GM13976 (cell line): Measurements from ENCODE around the gene DENND4C.
"Not testable (repeated sequence)": the region's sequence is repeated elsewhere in the genome, so short reads cannot be mapped to it uniquely, and the experiment has no call there.

Experiments used
- DNase-seq: peaks from one replicate; pipeline ENCODE4 v3.0.0; 2012; ENCODE audit warnings: low spot score
- CTCF ChIP-seq: IDR thresholded peaks from 2 replicates; pipeline ENCODE4 v1.5.1; 2012; ENCODE audit warnings: borderline replicate concordance, mild to moderate bottlenecking; ENCODE audit not compliant: insufficient read depth; ENCODE audit errors: extremely low read depth, missing control alignments, control extremely low read depth
- in situ Hi-C: fragments of 300-500 bp; cut with MboI; formaldehyde crosslinking; loops from one replicate; pipeline ENCODE4 v1.12.0; 2022; ENCODE audit warnings: low sequenced_read_pairs, mixed read lengths, inconsistent platforms; ENCODE audit not compliant: unreplicated experiment

DENND4C gene

GRCh38 chr9:19386502-19387044 is 156.1 kb downstream of the DENND4C start:
- in situ Hi-C loops, result no loop called here
- no peak for DNase-seq
- no peak for TF ChIP-seq CTCF

- in situ Hi-C loops, result no loop called here
- TF ChIP-seq CTCF, result no peak
- DNase-seq, result no peak
These were observed 156.8 kb downstream of the DENND4C start for GRCh38 chr9:19387317-19387716.

GRCh38 chr9:19389539-19389938 is 159.0 kb downstream of the DENND4C start:
- in situ Hi-C loops, DNase-seq: not testable (repeated sequence)

- TF ChIP-seq CTCF, result no peak
- no peak for DNase-seq
- in situ Hi-C loops, result no loop called here
These were observed 167.4 kb downstream of the DENND4C start for GRCh38 chr9:19397845-19398244.

GRCh38 chr9:19403231-19403630 is 172.7 kb downstream of the DENND4C start:
- DNase-seq, in situ Hi-C loops: not testable (repeated sequence)

GRCh38 chr9:19404283-19405075 is 174.0 kb downstream of the DENND4C start:
- in situ Hi-C loops, result no loop called here

GRCh38 chr9:19405771-19406170 is 175.3 kb downstream of the DENND4C start:
- no peak for TF ChIP-seq CTCF
- in situ Hi-C loops, result no loop called here
- DNase-seq, result no peak

More at GRCh38 chr9:19404283-19405075, 174.0 kb downstream of the DENND4C start:
- DNase-seq, result no peak
- no peak for TF ChIP-seq CTCF
